SKM-1 treated with dmso at 0.1 percent for 144 hours (cell line): Measurements from ENCODE around the gene RRM2.

Experiments used
- DNase-seq: peaks from one replicate; lab custom pipeline; 2025; ENCODE audit not compliant: unreplicated experiment; lab: John Stamatoyannopoulos, UW

Gene RRM2

DNA sequence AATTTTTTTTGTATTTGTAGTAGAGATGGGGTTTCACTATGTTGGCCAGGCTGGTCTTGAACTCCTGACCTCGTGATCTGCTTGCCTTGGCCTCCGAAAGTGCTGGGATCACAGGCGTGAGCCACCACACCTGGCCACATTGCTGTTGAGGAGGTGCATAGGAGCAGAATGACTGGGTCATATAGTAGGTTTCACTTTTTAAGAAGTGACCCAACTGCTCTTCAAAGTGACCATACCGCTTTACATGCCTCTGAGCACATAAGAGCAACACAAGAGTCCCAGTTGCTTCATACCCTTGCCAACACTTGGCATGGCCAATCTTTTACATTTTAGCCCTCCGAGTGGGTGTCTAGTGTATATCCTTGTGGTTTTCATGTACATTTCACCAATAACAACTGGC is 28.9 kb downstream of the RRM2 start:
- DNase-seq, result no peak

DNA sequence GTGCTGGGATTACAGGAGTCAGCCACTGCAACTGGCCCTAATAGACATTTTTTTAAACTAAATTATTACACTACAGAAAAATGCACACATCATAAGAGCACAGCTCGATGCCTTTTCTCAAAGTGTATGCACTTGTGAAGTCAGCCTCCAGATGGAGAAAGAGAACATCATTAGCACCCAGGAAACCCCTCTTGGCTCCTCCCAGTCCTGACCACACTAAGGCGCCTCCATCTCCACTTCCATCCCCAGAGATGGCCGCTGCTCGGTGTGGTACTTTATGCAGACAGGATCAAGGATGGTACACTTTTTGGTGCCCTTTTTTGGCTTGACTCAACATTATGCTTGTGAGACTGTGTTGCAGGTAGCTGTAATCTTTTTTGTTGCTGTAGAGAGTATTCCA is 34.8 kb downstream of the RRM2 start:
- no peak for DNase-seq

DNA sequence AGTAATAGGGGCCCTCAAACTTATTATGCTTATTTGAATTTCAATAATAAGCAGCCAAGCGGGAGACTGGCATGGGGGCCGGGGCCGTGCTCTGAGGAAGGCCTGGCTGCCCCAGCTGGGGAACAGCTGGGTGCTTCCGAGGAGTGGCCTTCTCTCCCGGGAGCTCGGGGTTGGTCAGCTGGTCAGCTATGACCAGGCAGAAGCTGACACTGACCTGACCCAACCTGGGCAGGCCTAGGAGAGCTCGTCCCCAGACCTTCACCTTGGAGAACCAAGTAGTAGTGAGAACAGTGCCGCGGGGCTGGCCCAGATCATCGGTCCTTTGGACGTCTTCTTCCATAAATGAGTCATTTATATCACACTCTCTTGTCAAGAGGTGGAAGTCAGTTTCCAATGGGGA is 36.1 kb downstream of the RRM2 start:
- no peak for DNase-seq

DNA sequence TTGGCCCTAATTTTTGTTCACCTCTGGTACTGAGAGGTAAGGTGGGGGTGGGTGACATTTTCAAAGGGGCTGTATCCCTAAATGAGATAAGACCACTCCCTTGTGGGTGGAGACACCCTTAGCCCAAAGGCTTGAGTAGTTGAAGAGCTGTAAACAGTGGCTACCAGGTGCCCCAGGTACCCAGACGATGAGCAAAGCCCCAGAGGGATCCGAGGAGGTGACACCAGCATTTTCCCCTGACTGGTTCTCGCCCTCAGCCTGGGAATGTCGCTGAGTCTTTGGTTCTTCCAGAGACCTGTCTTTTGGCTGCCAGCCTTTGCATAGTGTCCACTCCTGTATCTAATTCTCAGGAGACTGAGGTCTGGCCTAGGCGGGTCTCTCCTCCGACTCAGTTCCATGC is 36.5 kb downstream of the RRM2 start:
- DNase-seq, result no peak

DNA sequence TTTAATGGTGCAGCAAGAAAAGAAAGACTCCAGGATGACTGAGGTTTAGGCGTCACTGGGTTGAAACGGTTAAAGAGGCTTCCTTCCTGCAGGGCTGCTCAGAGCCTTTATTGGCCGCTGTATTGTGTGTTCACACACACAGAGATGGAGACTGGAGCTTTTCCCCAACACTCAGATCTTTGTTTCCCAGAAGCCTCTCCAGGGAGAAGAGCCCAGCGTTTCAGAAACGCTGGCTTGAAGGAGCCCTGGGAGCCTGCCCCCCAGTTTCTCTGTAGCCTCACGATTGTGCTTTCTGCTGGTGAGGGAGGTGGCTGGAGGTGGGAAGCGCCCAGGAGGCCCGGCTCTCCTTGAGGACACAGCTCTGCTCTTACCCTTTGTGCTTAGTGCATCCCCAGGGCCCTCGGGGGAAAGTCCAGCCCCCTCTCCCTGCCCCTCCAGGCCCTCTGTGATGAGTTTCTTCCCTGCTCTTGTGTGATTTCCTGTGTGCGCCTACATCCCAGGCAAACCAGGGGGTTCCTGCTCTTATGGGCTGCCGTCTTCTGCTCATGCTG is 37.1 kb downstream of the RRM2 start:
- no peak for DNase-seq

DNA sequence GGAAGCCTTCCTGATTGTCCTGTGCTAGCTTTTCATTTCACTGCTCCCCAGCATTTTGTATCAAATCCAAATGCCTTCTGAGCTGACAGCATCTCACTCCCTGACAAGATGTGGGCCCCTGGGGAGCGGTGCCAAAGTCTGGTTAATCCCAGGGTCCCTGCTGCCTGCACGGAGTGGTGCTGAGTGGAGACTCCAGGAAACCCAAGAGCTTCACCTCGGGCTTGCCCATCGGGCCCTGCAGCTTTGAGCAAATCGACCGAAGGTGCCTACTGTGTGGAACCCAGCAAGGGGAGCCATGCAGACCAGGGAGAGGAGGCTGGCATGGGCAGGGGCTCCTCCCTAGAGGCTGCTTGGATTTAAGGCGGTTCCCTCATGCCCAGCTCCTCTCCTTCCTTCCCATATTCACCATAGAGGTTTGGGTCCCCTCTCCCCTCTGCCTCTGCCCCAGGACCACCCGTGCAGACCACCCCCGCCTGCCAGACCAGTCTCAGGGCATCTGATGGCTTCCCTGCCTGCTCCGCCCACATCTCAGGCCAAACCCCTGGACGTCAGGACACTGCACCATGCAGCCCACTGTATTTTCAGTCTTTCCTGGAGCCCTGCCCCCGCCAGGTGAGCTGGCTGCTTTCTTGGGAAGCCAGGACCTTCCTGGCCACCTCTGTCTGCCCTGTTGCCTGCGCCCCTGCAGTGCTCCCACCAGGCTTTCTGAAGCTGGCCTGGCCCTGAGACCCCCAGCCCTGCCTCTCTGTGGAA is 37.8 kb downstream of the RRM2 start:
- DNase-seq, result no peak

DNA sequence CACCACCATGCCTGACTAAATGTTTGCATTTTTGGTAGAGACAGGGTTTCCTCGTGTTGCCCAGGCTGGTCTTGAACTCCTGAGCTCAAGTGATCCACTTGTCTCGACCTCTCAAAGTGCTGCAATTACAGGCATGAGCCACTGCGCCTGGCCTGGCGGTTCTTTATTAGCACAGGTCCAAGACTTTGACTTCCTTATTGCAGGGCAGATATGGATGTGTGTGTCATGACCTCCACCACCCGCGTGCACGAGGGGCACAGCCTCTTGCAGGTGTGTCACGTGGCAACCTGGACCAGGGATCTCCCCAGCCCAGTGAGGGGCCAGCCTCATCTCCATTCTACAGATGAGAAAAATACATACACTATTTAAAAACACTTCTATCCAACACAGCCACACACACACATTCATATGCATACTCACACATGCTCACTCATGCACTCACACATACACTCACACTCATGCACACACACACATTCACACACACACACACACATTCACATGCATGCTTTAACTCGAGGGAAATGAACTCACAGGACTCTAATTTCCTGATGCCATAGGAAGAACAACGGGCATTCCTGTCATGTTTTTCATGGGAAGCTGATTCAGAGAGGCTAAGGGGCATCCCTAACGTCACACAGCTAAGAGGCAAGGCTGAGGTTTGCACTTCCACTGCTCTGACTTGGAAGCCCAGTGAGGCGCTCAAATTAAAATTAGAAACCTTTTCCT is 38.8 kb downstream of the RRM2 start:
- no peak for DNase-seq

DNA sequence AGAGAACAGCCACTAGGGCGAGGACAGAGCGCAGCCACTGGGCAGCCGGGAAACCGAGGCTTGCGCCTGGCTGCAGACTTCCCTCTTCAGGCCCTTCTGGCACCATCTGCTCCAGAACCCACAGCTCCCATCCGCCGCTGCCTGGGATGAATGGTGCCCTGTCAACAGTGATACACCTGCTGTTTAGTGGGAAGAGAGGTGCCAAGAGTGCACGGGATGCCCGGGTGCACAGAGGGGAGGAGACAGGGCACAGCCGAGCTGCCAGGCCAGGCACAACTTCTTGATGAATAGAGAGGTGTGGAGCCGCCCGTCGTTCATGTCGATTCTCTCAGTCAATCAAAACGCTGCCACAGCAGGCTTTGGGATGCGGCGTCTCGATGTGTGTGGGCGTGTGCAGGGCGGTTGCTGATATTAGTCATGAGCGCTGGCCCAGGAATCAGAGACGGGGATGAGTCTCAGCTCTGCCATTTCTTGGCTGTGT is 39.5 kb downstream of the RRM2 start:
- DNase-seq, result no peak

DNA sequence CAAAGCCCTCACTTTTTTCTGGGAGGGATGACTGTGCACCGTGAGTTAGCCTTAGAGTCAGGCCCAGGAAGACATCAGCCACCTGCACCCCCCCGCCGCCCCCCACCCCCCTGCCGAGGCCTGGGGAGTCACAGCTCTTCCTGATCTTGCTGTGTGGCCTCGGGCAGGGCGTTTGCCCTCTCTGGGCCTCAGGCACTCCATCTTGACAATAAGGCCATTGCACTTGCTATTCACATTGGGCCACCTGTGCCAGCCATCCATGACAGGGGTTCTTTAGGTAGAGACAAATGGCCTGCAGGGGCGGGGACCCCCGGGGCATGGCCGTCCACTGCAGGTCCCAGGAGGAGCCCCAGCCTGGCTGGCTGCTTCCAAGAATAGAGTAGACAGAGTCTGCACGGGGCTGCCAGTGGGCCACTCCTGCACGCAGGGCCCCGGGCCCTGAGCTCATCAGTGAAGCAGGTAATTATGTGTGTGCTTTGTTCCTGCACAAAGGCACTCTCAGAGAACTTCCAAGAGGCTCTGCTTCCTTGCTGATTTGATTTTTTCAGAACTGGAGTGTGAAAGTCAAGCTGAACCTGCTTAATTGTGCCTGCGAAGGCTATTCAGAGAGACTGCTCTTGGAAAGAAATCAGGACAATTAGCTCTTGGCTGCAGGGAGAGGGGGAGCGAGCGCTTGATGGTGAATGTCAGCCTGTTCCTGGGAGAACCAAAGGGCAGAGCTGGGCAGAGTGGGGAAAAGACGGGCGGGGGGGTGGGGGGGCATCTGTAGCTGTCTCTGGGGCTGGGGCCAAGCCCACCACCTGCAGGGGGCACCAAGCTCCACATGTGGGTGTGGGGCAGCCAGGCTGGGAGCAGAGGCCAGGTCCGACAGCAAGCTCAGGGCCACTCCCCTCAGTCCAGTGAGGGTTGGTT is 40.3 kb downstream of the RRM2 start:
- DNase-seq, result no peak

DNA sequence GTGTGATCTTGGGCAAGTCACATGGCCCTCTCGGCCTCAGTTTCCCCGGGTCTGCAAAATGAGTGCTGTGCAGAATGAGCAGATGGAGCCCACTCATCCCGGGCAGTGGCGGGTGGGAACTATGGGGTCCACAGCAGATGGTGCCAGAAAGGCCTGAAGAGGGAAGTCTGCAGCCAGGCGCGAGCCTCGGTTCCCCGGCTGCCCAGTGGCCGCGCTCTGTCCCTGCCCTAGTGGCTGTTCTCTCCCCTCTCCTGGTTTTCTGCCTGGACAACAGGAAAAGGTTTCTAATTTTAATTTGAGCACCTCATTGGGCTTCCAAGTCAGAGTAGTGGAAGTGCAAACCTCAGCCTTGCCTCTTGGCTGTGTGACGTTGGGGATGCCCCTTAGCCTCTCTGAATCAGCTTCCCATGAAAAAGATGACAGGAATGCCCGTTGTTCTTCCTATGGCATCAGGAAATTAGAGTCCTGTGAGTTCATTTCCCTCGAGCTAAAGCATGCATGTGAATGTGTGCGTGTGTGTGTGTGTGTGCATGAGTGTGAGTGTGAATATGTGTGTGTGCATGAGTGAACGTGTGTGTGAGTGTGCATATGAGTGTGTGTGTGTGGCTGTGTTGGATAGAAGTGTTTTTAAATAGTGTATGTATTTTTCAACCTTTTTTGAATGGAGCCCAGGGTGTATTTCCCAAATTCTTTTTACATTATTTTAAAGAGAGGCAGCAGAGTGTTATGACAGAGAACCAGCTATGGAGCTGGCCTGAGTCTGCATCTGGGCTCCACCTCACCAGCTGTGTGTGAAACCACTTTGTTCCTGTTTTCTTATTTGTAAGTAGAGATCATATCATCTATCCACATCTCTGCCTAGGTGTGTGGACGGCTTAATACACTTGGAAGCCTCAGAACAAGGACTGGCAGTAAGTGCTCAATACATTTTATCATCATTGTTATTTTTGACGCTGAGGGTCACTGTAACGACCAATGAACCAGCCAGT is 41.3 kb downstream of the RRM2 start:
- DNase-seq, result no peak

DNA sequence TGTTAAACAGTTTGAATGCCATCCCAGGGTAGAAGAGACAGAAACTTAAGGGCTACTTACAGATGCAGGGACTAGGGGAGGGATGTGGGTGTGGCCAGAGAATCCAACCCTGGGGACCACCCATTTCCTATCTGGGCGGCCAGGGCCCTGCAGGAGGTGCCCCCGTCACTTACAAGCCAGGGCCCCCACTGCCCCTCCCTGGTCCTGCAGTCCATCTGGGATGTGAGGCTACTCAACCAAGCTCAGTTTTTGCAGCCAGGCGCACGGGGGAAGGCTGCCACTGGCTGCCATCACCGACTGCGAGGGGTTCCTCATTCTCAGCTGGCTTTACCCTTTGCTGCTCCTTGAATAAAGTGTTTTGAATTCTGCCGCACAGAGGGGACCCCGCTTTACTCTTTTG is 42.1 kb downstream of the RRM2 start:
- DNase-seq, result no peak

DNA sequence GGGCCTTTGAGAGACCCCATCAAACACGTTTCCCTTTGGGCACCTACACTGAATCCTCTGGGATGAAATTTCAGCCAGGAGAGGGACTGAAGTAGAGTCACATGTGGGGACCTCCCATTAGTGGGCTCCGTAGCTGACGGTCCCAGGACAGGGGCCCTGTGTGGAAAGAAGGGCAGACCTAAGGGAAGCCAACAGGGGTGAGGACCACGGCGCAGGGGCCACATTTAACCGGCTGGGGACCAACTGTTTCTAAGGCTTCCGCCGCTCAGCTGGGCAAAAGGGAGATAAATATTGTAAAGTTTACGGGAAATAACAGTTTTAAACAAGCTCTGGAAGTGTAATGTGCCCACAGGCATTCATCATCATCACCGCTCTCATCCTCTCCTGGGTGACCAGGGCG is 42.7 kb downstream of the RRM2 start:
- DNase-seq, result no peak

DNA sequence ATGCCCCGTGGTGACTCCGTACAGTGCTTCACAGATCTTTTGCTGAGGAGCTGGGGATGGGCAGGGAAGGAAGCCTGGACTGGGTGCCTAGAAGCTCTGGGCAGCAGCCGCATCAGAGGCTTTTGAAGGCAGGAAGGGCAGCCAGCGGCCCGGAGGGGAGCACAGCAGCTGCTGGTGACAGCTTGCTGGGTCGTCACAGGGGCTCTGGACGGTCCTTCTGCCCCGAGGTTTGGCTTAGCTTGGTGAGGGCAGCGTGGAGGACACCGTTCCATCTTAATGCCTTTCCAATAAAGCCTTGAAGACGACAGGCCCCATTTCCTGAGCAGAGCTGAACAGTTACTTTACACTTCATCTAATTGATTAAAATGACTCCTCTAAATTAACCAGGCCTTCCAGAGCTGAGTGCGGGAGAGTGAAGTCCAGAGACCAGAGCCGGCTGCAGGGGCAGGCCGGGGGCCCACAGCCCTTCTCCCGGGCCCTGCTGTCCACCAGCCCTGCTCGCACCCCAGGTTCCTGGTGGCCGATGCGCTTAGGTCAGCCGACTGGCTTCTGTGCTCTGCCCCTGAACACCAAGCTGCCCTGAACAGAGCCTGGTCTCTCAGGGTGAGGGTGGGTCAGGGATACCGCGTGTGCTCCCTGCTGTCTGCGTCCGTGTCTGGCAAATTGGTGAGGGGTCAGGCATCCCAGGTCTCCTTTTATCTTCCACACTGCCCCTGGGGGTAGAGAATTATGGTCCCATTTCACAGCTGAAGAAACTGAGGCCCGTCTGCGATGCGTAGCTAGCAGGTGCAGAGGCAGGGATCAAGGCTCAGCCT is 43.5 kb downstream of the RRM2 start:
- no peak for DNase-seq

DNA sequence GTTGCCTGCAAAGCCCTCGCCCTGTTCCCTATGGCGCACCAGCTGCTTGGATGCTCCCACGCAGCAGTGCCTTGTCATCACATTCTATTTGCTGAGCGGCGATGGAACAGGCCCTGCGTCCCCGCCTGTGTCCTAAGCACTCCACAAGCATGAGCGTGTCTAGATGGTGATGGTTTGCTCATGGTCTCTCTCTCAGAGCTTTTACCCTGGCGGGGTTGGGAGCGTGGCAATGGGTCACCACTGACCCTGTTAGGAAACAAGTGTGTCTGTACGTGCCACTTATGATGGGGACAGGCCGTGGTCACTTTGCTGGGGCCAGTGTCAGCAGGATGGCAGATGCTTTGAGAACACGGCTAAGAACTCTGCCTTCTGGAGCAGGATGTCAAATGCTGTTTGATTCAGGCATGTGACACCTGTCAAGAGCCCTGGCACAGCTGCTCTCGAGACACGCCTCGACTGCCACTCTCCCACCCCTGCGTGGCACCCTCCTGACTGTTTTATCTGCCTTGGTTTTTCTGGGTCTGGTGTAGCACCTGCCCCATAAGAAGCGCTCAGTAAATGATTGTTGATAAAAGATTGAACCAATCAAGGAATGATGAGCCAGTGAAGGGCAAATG is 44.2 kb downstream of the RRM2 start:
- DNase-seq, result no peak

DNA sequence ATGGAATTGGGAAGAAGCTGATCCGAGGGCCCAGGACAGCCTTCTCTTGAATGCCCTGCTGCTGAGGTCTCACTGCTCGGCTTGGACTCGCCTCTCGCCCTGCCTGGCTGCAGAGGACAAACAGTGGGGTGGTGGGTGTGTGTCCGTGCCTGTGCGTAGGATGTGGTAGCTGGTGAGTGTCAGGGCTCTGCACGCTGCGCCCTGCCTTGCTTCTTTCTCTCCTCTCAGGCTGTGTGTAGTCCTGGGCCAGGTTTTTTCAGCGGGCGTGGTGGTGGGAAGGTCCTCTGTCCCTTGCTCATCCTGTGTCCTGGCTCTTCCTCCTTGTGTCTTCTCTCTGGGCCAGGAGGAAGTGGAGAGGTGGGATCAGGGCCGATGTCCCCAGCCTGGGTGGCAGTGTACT is 44.8 kb downstream of the RRM2 start:
- DNase-seq, result no peak

DNA sequence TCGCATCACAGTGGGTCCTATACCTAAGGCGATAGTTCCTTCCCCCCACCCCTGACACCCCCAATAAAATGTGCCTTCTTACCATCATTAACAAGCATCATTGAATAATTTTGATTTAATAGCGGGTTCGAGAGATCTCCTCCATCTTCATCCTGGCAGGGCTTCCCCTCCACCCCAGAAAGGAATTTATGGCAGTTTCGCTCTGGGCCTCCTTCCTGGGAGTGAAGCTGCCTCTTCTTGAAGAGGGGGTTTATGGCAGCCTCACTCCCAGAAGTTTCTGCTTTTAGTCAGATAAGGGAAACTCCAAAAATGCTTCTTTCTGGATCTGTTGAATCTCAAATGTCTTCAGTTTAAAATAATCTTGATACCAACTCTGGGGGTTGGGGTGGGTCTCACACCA is 45.7 kb downstream of the RRM2 start:
- DNase-seq, result no peak

DNA sequence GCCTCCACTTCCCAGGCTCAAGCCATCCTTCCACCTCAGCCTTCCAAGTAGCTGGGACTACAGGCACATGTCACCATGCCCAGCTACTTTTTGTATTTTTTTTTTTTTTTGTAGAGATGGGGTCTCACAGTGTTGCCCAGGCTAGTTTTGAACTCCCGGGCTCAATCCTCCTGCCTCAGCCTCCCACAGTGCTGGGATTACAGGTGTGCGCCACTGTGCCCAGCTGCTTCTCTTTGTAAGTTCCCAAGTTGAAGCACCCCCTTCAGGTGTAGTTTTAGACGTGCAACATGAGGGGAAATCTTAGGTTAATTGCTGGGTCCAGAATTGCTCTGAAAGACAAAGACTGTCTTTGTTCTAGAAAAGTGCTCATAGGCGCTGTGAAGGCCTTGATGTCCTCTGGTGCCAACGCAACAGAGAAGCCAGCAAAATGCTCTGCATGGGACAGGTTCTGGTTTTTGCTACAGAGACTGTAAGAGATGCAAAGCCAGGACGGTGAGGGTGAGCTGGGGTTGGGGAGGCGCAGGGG is 46.6 kb downstream of the RRM2 start:
- no peak for DNase-seq

DNA sequence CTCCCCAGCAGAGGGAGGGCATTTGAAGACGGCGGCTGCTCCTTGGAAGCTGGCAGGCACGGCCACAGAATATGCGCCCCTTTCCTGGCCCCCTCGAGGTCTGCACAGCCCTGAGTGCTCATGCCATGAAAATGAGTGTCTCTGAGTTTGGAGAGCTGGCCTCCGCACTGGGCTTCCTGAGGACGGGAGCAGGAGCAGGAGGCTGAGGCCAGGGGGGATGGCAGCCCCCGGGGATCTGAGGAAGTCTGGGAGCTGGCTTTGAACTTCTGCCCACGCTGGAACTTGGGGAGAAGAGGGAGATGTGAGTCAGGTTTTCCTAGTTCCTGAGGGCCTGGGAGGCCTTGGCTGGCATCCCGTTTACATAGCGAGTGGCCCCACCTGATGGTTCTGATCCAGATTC is 47.0 kb downstream of the RRM2 start:
- no peak for DNase-seq

DNA sequence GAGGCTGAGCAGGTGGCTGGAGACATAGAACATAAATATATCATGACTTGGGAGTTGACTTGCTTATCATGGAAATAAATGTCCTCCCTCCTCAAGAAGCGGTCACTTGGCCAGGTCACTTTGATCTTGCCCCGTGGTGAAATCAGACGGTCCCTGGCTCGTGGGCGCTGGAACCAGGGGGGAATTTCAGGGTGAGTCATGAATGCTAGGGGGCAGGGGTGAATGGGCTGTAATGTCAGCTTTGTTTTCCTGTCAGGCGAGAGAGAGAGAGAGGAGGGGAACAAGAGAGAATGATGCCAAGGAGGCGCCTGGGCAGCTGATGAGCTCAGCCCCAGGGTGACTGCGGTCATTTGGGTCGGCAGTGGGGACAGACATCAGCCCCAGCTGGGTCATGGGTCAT is 47.7 kb downstream of the RRM2 start:
- no peak for DNase-seq
